ENCODE results near the gene TMEM203.

The TMEM203 gene

GRCh38 chr9:137195525-137196220 is 9.8 kb downstream of the TMEM203 start:
- DNase-seq (ENCODE audit: low read depth), result no peak

- no peak for DNase-seq (ENCODE audit: low read depth)
Measured at GRCh38 chr9:137194909-137195308, 10.5 kb downstream of the TMEM203 start.

- DNase-seq (ENCODE audit: low read depth), result no peak
Measured at GRCh38 chr9:137194388-137194787, 11.1 kb downstream of the TMEM203 start.

DNA sequence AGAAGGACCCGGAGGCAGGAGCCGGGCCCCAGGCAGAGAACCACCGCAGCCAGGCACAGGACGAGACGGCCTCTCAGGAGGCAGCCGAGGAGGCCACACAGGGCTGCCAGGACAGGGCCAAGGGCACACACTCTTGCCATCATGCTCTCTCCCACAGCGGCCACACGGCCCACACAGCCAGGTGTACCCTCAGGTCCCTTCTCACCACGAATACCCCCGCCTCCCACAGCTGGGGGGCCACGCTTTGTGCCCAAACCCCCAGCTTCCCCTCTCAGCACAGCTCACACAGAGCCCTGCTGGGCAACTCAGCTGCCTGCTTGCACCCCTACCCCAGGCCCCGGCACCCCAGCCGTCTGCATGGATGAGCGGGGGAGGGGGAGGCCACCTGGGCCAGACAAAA is 11.7 kb downstream of the TMEM203 start:
- no peak for DNase-seq (ENCODE audit: low read depth)

DNA sequence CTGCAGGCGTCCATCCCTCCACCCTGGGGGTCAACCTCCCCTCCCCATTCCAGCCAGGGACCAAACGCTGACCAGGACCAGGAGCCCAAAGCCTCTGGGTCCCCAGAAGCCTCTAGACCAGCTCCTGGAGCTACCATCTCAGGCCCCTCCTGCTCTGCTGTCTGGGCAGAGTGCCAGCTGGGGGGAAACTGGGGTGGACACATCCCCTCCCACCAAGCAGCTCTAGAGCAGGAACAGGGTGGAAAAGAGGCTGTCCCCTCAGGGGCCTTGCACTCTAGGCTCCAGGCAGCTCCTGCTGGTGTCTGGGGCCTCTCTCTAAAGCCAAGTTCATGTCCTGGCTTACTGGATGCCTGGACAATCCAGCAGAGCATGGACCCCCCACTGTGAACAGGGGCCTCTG is 12.6 kb downstream of the TMEM203 start:
- no peak for DNase-seq (ENCODE audit: low read depth)

- DNase-seq (ENCODE audit: low read depth), result no peak
Measured at GRCh38 chr9:137192448-137192780, 13.0 kb downstream of the TMEM203 start.

GRCh38 chr9:137191691-137192447 is 13.6 kb downstream of the TMEM203 start:
- no peak for DNase-seq (ENCODE audit: low read depth)

DNA sequence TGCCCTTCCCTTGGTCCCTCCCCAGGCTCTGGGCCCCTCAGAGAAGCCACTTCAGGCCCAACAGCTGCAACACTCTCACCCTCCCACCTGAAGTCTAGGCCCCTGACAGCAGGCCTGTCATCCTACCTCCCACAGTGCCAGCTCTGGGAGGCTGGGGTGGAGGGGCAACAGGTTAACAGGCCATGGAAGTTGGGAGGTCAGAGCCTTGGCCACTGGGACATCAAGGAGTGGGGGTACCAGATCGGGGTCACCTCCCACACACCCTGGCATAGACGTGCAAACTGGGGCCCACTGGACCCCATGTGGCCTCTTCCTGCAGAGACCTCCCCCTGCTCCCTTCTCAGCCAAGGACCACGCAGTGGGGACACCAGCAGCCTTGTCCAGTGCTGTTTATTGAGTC is 14.2 kb downstream of the TMEM203 start:
- DNase-seq (ENCODE audit: low read depth), result no peak

- no peak for DNase-seq (ENCODE audit: low read depth)
Measured at GRCh38 chr9:137190315-137190856, 15.1 kb downstream of the TMEM203 start.

DNA sequence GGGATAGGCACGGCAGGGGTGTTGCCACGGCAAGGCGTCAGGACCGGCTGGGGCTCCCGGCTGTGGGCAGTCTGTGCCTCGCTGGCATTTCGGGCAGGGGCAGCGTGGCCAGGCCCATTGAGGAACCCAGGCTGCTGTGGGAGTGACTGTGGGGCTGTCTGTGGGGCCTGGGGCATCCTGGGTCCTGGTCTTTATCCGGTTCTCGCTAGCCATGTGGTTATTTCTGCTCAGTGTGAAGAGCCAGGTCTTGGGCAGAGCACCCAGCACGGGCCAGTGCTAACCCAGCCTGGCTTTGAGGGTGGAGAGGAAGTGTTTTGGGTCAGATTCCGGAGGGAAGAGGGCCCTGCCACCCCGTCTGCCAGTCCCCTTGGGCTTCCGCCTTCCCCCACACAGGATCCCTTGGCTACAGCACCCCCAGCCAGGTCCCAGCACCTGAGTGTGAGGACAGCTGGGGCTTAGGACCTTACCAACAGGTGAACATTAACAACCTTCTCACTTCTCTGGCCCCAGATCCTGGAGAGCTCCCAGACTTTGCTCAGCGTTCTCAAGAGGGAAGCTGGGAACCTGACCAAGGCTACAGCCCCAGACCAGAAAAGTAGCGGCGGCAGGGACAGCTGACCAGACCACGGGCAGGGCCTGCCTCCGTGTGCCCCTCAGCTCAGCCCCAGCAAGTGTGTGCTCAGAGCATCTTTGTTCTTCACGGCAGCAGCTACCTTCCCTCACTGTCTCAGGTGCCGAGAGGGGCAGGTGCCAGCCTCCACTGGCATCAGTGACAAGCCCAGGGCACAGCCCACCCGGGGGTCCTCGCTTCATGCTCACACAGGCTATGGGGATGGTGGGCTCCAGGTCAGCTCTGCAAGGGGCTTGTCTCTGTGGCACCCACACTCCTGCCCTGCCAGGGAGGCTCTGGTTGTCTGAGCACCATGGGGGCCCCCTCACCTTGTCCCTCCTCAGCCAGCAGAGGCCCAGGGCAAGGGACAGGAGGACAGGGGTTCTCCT is 15.9 kb downstream of the TMEM203 start:
- DNase-seq (ENCODE audit: low read depth), result no peak

GRCh38 chr9:137188490-137189296 is 16.8 kb downstream of the TMEM203 start, which contains the start of the genes ANAPC2 and SSNA1:
ANAPC2 (minus strand) TSS chr9:137188560; CDS start chr9:137188532, 28 bp downstream.
SSNA1 (plus strand) TSS chr9:137188676; CDS start chr9:137188727, 51 bp downstream.
- DNase-seq (ENCODE audit: low read depth), result peak; percentile 84

GRCh38 chr9:137188086-137188489 is 17.4 kb downstream of the TMEM203 start:
- no peak for DNase-seq (ENCODE audit: low read depth)

DNA sequence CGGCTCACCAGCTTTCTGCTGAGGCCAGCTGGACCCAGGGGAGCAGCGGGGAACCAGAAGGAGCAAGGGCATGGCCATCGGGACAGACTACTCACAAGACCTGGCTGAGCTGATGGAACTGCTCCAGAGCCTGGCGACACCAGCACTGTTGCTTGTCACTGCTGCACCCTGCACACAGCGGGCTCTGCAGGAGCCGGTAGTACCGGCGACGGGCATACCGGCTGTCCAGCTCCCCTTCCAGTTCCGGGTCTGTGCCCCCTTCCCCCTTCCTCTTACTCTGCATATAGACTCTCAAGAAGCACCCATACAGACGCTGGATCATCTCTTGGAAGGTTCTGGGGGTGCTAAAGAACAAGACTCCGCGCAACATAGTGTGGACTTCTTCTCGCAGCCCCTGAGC is 18.1 kb downstream of the TMEM203 start:
- DNase-seq (ENCODE audit: low read depth), result no peak

- DNase-seq (ENCODE audit: low read depth), result no peak
Measured at GRCh38 chr9:137186385-137186784, 19.1 kb downstream of the TMEM203 start.

GRCh38 chr9:137185921-137186320 is 19.5 kb downstream of the TMEM203 start:
- DNase-seq (ENCODE audit: low read depth), result no peak

DNA sequence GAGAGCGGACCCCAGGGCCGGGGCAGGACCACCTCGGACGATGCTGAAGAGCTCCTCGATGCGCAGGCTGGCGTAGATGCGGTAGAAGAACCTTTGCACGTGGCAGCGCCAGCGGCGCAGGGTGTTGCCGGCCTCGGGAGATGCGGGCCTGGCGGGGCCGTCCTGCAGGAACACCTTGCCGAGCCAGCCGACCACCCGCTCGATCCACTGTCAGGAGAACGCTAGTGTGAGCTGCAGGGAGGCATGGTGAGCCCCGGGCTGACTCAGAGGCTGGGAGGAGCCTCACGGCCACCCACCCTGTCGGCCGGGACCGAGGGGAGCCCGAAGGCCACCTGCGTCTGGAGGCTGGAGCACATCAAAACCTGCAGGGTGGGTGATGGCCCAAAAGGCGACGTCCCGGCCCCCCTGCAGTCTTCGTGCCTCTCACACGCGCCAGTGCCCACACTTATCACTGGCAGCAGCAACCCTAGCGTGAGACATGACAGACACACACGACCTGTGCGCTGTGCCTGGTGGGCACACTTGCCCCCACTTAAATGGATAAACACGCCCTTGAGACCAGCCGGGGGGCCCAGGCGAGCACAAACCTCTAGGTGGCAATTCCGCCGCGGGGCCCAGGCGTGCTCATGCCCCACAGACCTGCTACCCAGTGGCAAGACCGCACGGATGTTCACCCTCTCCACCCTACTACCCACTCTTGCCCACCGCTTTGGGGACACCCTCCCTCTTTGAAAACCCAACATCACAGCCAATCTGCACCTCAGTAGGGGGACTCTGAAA is 20.4 kb downstream of the TMEM203 start:
- DNase-seq (ENCODE audit: low read depth), result no peak

DNA sequence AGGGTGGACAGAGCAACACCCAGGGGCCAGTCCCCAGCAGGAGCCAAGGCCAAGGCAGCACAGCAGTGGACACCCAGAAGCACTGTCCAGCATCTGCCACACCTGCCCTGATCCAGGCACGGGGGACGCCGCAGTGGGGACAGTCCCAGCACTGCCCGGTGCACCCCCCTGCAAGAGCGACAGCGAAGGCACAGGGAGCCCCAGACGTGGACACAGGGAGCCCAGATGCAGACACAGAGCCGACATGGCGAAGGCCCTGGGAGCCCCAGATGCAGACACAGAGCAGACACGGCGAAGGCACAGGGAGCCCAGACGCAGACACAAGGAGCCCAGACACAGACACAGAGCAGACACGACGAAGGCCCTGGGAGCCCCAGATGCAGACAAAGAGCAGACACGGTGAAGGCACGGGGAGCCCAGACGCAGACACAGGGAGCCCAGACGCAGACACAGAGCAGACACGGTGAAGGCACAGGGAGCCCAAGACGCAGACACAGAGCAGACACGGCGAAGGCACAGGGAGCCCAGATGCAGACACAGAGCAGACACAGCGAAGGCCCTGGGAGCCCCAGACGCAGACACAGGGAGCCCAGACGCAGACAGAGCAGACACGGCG is 21.4 kb downstream of the TMEM203 start:
- DNase-seq (ENCODE audit: low read depth), result no peak

- DNase-seq (ENCODE audit: low read depth), result no peak
Measured at GRCh38 chr9:137182836-137183235, 22.6 kb downstream of the TMEM203 start.

DNA sequence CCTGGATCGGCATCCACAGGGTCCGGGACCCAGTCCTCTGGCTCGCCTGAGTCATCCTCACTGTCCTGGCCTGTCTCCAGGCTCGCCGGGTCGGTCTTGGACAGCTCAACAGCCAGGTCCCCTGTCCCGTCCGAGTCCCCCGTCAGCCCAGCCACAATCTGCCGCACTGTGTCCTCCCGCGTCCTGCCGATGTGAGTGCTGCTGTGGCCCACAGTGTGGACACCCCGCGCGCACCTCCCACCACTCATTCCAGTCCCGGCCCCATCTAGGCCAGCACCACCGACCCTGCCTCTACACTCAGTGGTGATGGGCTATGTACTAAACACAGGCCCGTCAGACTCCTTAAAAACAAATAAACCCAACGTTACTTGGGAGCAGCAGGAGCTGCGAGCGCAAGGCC is 23.8 kb downstream of the TMEM203 start:
- DNase-seq (ENCODE audit: low read depth), result no peak

GRCh38 chr9:137180491-137180890 is 25.0 kb downstream of the TMEM203 start:
- no peak for DNase-seq (ENCODE audit: low read depth)
